ENCODE measurements around the gene CYP26B1.

DNA sequence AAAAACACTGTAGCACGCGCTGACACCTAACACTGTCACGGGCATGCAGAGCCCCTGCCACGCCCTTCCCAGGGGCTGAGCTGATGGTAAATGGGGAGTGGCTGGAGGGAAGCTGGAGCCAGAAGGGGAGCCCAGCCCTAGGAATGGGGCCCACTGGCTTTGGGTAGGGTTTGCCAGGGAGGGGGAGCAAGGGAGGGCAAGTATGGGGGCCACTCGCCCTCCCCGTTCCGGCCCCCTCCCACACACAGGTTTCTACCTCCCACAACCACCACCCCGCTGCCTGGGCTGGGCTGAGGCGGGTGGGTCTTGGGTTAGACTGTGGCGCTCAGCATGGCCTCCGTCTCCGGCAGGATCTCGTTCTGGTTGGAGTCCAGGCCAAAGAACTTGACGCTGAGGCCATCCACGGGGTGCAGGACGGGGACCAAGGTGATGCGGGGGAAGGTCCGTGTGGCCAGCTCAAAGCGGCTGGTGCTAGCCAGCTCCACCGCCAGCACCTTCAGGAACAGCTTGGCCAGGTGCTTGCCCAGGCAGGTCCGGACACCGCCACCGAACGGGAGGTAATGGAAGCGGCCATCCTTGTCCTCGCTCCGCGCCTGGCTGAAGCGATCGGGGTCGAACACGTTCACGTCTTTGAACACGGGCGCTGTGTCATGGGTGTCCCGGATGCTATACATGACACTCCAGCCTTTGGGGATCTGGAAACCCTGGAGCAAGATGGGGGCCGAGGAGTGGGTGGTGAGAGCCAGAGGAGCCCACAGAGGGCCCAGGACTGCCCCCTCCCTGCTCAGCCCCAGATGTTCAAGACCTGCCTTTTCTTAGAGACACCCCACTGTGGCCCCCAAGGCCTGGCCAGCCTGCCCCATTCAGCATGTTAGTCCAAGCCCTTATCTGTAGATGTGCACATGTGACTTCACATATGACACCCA, 15.5 kb downstream of the CYP26B1 start:
- TF ChIP-seq ZNF232 (CRISPR knock-in tag; IDR thresholded peaks at IDR 0.05) = no peak
- TF ChIP-seq NR2C2 (CRISPR knock-in tag; IDR thresholded peaks at IDR 0.05) = no peak
- TF ChIP-seq IRF2 (CRISPR knock-in tag; IDR thresholded peaks at IDR 0.05; ENCODE audit: borderline replicate concordance, low read depth) = no peak
- TF ChIP-seq, protein P1, sequence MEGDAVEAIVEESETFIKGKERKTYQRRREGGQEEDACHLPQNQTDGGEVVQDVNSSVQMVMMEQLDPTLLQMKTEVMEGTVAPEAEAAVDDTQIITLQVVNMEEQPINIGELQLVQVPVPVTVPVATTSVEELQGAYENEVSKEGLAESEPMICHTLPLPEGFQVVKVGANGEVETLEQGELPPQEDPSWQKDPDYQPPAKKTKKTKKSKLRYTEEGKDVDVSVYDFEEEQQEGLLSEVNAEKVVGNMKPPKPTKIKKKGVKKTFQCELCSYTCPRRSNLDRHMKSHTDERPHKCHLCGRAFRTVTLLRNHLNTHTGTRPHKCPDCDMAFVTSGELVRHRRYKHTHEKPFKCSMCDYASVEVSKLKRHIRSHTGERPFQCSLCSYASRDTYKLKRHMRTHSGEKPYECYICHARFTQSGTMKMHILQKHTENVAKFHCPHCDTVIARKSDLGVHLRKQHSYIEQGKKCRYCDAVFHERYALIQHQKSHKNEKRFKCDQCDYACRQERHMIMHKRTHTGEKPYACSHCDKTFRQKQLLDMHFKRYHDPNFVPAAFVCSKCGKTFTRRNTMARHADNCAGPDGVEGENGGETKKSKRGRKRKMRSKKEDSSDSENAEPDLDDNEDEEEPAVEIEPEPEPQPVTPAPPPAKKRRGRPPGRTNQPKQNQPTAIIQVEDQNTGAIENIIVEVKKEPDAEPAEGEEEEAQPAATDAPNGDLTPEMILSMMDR (IDR thresholded peaks at IDR 0.05) = no peak
- TF ChIP-seq, protein P2, sequence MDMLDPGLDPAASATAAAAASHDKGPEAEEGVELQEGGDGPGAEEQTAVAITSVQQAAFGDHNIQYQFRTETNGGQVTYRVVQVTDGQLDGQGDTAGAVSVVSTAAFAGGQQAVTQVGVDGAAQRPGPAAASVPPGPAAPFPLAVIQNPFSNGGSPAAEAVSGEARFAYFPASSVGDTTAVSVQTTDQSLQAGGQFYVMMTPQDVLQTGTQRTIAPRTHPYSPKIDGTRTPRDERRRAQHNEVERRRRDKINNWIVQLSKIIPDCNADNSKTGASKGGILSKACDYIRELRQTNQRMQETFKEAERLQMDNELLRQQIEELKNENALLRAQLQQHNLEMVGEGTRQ (CRISPR knock-in tag; IDR thresholded peaks at IDR 0.05) = no peak
- no peak for TF ChIP-seq HMGA2 (CRISPR knock-in tag; IDR thresholded peaks at IDR 0.05)
- no peak for TF ChIP-seq TP53 (CRISPR knock-in tag; IDR thresholded peaks at IDR 0.05)
- TF ChIP-seq, protein P3, sequence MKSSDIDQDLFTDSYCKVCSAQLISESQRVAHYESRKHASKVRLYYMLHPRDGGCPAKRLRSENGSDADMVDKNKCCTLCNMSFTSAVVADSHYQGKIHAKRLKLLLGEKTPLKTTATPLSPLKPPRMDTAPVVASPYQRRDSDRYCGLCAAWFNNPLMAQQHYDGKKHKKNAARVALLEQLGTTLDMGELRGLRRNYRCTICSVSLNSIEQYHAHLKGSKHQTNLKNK (CRISPR knock-in tag; IDR thresholded peaks at IDR 0.05) = no peak
- TF ChIP-seq, protein P4, sequence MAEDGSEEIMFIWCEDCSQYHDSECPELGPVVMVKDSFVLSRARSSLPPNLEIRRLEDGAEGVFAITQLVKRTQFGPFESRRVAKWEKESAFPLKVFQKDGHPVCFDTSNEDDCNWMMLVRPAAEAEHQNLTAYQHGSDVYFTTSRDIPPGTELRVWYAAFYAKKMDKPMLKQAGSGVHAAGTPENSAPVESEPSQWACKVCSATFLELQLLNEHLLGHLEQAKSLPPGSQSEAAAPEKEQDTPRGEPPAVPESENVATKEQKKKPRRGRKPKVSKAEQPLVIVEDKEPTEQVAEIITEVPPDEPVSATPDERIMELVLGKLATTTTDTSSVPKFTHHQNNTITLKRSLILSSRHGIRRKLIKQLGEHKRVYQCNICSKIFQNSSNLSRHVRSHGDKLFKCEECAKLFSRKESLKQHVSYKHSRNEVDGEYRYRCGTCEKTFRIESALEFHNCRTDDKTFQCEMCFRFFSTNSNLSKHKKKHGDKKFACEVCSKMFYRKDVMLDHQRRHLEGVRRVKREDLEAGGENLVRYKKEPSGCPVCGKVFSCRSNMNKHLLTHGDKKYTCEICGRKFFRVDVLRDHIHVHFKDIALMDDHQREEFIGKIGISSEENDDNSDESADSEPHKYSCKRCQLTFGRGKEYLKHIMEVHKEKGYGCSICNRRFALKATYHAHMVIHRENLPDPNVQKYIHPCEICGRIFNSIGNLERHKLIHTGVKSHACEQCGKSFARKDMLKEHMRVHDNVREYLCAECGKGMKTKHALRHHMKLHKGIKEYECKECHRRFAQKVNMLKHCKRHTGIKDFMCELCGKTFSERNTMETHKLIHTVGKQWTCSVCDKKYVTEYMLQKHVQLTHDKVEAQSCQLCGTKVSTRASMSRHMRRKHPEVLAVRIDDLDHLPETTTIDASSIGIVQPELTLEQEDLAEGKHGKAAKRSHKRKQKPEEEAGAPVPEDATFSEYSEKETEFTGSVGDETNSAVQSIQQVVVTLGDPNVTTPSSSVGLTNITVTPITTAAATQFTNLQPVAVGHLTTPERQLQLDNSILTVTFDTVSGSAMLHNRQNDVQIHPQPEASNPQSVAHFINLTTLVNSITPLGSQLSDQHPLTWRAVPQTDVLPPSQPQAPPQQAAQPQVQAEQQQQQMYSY (CRISPR knock-in tag; IDR thresholded peaks at IDR 0.05) = no peak
- TF ChIP-seq, protein P5, sequence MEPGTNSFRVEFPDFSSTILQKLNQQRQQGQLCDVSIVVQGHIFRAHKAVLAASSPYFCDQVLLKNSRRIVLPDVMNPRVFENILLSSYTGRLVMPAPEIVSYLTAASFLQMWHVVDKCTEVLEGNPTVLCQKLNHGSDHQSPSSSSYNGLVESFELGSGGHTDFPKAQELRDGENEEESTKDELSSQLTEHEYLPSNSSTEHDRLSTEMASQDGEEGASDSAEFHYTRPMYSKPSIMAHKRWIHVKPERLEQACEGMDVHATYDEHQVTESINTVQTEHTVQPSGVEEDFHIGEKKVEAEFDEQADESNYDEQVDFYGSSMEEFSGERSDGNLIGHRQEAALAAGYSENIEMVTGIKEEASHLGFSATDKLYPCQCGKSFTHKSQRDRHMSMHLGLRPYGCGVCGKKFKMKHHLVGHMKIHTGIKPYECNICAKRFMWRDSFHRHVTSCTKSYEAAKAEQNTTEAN (CRISPR knock-in tag; IDR thresholded peaks at IDR 0.05) = no peak
- TF ChIP-seq, protein P6, sequence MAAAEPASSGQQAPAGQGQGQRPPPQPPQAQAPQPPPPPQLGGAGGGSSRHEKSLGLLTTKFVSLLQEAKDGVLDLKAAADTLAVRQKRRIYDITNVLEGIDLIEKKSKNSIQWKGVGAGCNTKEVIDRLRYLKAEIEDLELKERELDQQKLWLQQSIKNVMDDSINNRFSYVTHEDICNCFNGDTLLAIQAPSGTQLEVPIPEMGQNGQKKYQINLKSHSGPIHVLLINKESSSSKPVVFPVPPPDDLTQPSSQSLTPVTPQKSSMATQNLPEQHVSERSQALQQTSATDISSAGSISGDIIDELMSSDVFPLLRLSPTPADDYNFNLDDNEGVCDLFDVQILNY (CRISPR knock-in tag; IDR thresholded peaks at IDR 0.05) = no peak
- no peak for TF ChIP-seq ESRRA (CRISPR knock-in tag; IDR thresholded peaks at IDR 0.05; ENCODE audit: borderline replicate concordance)
- TF ChIP-seq FOXP1 (CRISPR knock-in tag; IDR thresholded peaks at IDR 0.05; ENCODE audit: borderline replicate concordance) = no peak
- no peak for TF ChIP-seq SP1 (CRISPR knock-in tag; conservative IDR thresholded peaks at IDR 0.05)

All from WTC11 (cell line).